ENCODE data around the gene RERE.

The RERE gene

GRCh38 chr1:8435569-8436071, 381.8 kb downstream of the RERE start:
- DNase-seq = no peak

GRCh38 chr1:8434101-8434500, 383.3 kb downstream of the RERE start:
- no peak for DNase-seq

GRCh38 chr1:8431784-8432183, 385.7 kb downstream of the RERE start:
- no peak for DNase-seq

GRCh38 chr1:8431019-8431418, 386.4 kb downstream of the RERE start:
- peak; percentile 43 for DNase-seq

GRCh38 chr1:8430476-8430875, 387.0 kb downstream of the RERE start:
- peak; percentile 15 for DNase-seq

- DNase-seq = no peak
These were observed 387.8 kb downstream of the RERE start for GRCh38 chr1:8429549-8430110.

- DNase-seq = no peak
These were observed 389.0 kb downstream of the RERE start for GRCh38 chr1:8428441-8428840.

GRCh38 chr1:8427986-8428385, 389.5 kb downstream of the RERE start:
- DNase-seq = no peak

GRCh38 chr1:8427493-8427892, 389.9 kb downstream of the RERE start:
- DNase-seq = peak; percentile 69

GRCh38 chr1:8426996-8427395, 390.4 kb downstream of the RERE start:
- DNase-seq = no peak

- DNase-seq = no peak
These were observed 391.7 kb downstream of the RERE start for GRCh38 chr1:8425781-8426161.

- DNase-seq = no peak
These were observed 392.2 kb downstream of the RERE start for GRCh38 chr1:8425150-8425780.

- peak; percentile 57 for DNase-seq
These were observed 392.8 kb downstream of the RERE start for GRCh38 chr1:8424539-8425116.

GRCh38 chr1:8423692-8424538, 393.5 kb downstream of the RERE start:
- DNase-seq = peak; percentile 57

GRCh38 chr1:8423269-8423691, 394.2 kb downstream of the RERE start:
- peak; percentile 35 for DNase-seq

GRCh38 chr1:8422510-8423268, 394.8 kb downstream of the RERE start:
- DNase-seq = peak; percentile 16

- DNase-seq = no peak
These were observed 395.7 kb downstream of the RERE start for GRCh38 chr1:8421721-8422120.

GRCh38 chr1:8420318-8420717, 397.1 kb downstream of the RERE start:
- DNase-seq = no peak

GRCh38 chr1:8419861-8420260, 397.6 kb downstream of the RERE start:
- no peak for DNase-seq

GRCh38 chr1:8419172-8419571, 398.3 kb downstream of the RERE start:
- DNase-seq = no peak

- DNase-seq = no peak
These were observed 399.1 kb downstream of the RERE start for GRCh38 chr1:8418301-8418700.

GRCh38 chr1:8417625-8418024, 399.8 kb downstream of the RERE start:
- DNase-seq = no peak

GRCh38 chr1:8416881-8417280, 400.6 kb downstream of the RERE start:
- no peak for DNase-seq
